HepG2 (cell line): ENCODE results near the gene WNK1. TPM values are rescaled to one million over a fixed set of nuclear protein-coding genes. Genes with fewer than 3 reads are reported as not detected.

Source experiments
- ATF1 ChIP-seq: IDR thresholded peaks from 2 replicates; pipeline ENCODE4 v1.6.1; 2016; ENCODE audit warnings: mild to moderate bottlenecking, control low read depth
- BORCS8-MEF2B ChIP-seq: sonication (generic); formaldehyde crosslinking; IDR thresholded peaks from 2 replicates; pipeline ENCODE4 v1.8.0; 2022; ENCODE audit warnings: mild to moderate bottlenecking, missing genetic modification reagents
- CHD4 ChIP-seq: fragments of 200-600 bp; sonication (generic); IDR thresholded peaks from 2 replicates; pipeline ENCODE4 v1.7.0; 2017; ENCODE audit warnings: mild to moderate bottlenecking, low read length, borderline replicate concordance
- FOSL1 ChIP-seq: sonication (generic); formaldehyde crosslinking; IDR thresholded peaks from 2 replicates; pipeline ENCODE4 v1.9.0; 2021; ENCODE audit warnings: missing genetic modification reagents, borderline replicate concordance
- FOXC1 ChIP-seq: sonication (generic); formaldehyde crosslinking; IDR thresholded peaks from 2 replicates; pipeline ENCODE4 v1.8.0; 2022; ENCODE audit warnings: mild to moderate bottlenecking, missing genetic modification reagents, borderline replicate concordance
- HCFC1 ChIP-seq: fragments of 150-350 bp; IDR thresholded peaks from 2 replicates; pipeline ENCODE4 v1.6.1; 2014; ENCODE audit warnings: low read depth, low read length
- HNRNPH1 ChIP-seq: fragments of 200-400 bp; formaldehyde crosslinking; optimal IDR thresholded peaks from 2 replicates; pipeline ENCODE3; 2017; ENCODE audit warnings: mild to moderate bottlenecking, low read depth, low read length
- MIER3 ChIP-seq: IDR thresholded peaks from 2 replicates; pipeline ENCODE4 v1.6.1; 2016; ENCODE audit warnings: missing compliant biosample characterization, borderline replicate concordance
- MXD4 ChIP-seq: IDR thresholded peaks from 2 replicates; pipeline ENCODE4 v1.6.1; 2016; ENCODE audit warnings: mild to moderate bottlenecking, missing biosample characterization, missing genetic modification reagents
- MYC ChIP-seq: sonication (generic); formaldehyde crosslinking; IDR thresholded peaks from 2 replicates; pipeline ENCODE4 v1.9.0; 2021; ENCODE audit warnings: missing genetic modification reagents, borderline replicate concordance
- MYNN ChIP-seq: sonication (generic); formaldehyde crosslinking; IDR thresholded peaks from 2 replicates; pipeline ENCODE4 v1.4.0; 2020; ENCODE audit warnings: mild to moderate bottlenecking, low read depth, missing genetic modification reagents
- NCOA5 ChIP-seq: sonication (generic); formaldehyde crosslinking; IDR thresholded peaks from 2 replicates; pipeline ENCODE4 v1.4.0; 2020; ENCODE audit warnings: missing genetic modification reagents
- NFKB2 ChIP-seq: sonication (generic); formaldehyde crosslinking; IDR thresholded peaks from 2 replicates; pipeline ENCODE4 v1.4.0; 2020; ENCODE audit warnings: missing genetic modification reagents, borderline replicate concordance
- PAF1 ChIP-seq: IDR thresholded peaks from 2 replicates; pipeline ENCODE4 v1.6.1; 2016; ENCODE audit warnings: missing genetic modification reagents, missing compliant biosample characterization
- SP1 ChIP-seq, 2 experiments: fragments of 450-650 bp in 1 of 2; sonication (generic) in 1 of 2; formaldehyde crosslinking in 1 of 2; IDR thresholded peaks; 2 replicates each; pipeline versions ENCODE4 v1.4.0 to v1.6.1; 2016 to 2020; ENCODE audit warnings: missing genetic modification reagents in 1 of 2
- TBX3 ChIP-seq: fragments of 450-650 bp; IDR thresholded peaks from 2 replicates; pipeline ENCODE4 v1.6.1; 2017; ENCODE audit warnings: antibody characterized with exemption, mild to moderate bottlenecking, inconsistent platforms, borderline replicate concordance
- ZFP62 ChIP-seq: sonication (generic); formaldehyde crosslinking; IDR thresholded peaks from 2 replicates; pipeline ENCODE4 v1.4.0; 2020; ENCODE audit warnings: missing genetic modification reagents
- ZNF12 ChIP-seq: sonication (generic); formaldehyde crosslinking; IDR thresholded peaks from 2 replicates; pipeline ENCODE4 v1.5.0; 2020; ENCODE audit warnings: missing genetic modification reagents
- ZNF326 ChIP-seq: sonication (generic); formaldehyde crosslinking; IDR thresholded peaks from 2 replicates; pipeline ENCODE4 v1.4.0; 2020; ENCODE audit warnings: missing genetic modification reagents, borderline replicate concordance
- ZNF451 ChIP-seq: sonication (generic); formaldehyde crosslinking; IDR thresholded peaks from 2 replicates; pipeline ENCODE4 v1.5.0; 2020; ENCODE audit warnings: mild to moderate bottlenecking, missing genetic modification reagents
- ZNF557 ChIP-seq: sonication (generic); formaldehyde crosslinking; IDR thresholded peaks from 2 replicates; pipeline ENCODE4 v1.4.0; 2020; ENCODE audit warnings: missing genetic modification reagents
- ZNF614 ChIP-seq: IDR thresholded peaks from 2 replicates; pipeline ENCODE4 v1.6.1; 2018; ENCODE audit warnings: missing biosample characterization, missing genetic modification reagents, inconsistent platforms, borderline replicate concordance
- ZNF616 ChIP-seq: sonication (generic); formaldehyde crosslinking; IDR thresholded peaks from 2 replicates; pipeline ENCODE4 v1.5.0; 2020; ENCODE audit warnings: low read depth, mild to moderate bottlenecking, missing genetic modification reagents
- ZSCAN30 ChIP-seq: sonication (generic); formaldehyde crosslinking; IDR thresholded peaks from 2 replicates; pipeline ENCODE4 v1.5.0; 2020; ENCODE audit warnings: mild to moderate bottlenecking, missing genetic modification reagents
- polyA plus RNA-seq, 8 experiments: library from polyadenylated mRNA; depleted of rRNA in 3 of 8; stranded (reverse) in 7 of 8; unstranded in 1 of 8; fragments of >200 nt; fragmentation: Illumina TruSeq in 4 of 8; extraction: Trizol in 4 of 8; gene quantifications; 2 replicates each; pipeline versions ENCODE4 v1.2.1 to v1.2.3, GENCODE V29; 2011 to 2016; ENCODE audit warnings: low read depth in 4 of 8, missing spikeins in 1 of 8, mixed read lengths in 1 of 8; ENCODE audit not compliant: insufficient read depth in 1 of 8
- total RNA-seq, 5 experiments: library from RNA; depleted of rRNA; stranded (reverse); fragments of >200 nt; fragmentation: Illumina TruSeq; extraction: Trizol; gene quantifications; 2 replicates each; pipeline ENCODE4 v1.2.3, GENCODE V29; 2016; ENCODE audit warnings: low read depth in 1 of 5
- TF ChIP-seq, protein P1 (sequence below): IDR thresholded peaks from 2 replicates; pipeline ENCODE4 v1.6.1; 2012; ENCODE audit warnings: low read length, improper control_type of control experiment
- TF ChIP-seq, protein P2 (sequence below): sonication (generic); formaldehyde crosslinking; IDR thresholded peaks from 2 replicates; pipeline ENCODE4 v1.4.0; 2020; ENCODE audit warnings: missing genetic modification reagents, mild to moderate bottlenecking, borderline replicate concordance

Gene WNK1
- total and polyA plus RNA-seq, 2 of the 13 experiments (the other 11 are each of a cell fraction or from before 2014, with no cell fraction given): 31.1 to 54.8 TPM

DNA sequence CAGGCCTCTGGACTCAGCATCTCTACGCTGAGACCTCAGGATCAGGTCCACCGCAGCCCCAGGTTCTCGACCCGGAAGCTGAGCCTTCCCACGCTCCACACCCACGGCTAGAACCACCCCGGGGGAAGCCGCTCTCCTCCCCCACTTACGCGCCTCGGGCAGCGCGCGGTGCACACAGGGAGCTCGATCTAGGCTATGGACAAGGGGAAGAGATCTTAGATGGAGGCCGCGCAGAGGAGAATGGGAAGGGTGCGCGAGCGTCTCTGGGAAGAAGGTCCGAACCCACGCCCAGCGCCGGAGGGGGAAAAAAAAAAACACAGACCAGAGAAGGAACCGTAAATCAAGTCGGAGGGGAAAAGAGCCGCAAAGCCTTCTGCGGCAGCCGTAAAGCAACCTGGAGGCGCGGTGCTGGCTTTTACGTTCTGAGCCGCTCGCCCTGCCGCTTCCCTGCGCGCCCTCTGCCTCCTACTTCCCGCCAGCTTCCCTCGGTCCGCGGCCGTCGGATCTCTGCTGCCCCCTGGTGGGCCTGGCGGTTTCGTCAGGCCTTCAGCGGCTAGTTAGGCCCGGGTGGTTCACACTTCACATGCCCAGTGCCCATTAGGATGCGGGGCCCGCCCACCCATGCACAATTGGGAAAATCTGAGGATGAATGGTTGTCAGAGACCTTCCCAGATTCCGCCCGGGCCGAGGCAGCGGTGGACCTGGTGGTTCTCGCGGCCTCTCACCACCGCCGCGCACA, 197.2 kb downstream of the WNK1 start, which contains the start of gene RAD52 (continued):
- TF ChIP-seq MXD4 (CRISPR knock-in tag) (peak; percentile 16; the same call in 1 of the 2 replicates), HNRNPH1 (no peak), FOXC1 (CRISPR knock-in tag) (no peak), FOSL1 (CRISPR knock-in tag) (no peak), MYNN (CRISPR knock-in tag) (no peak), ZNF326 (CRISPR knock-in tag) (no peak), NCOA5 (CRISPR knock-in tag) (no peak), PAF1 (CRISPR knock-in tag) (no peak), ZNF12 (peak; percentile 37; the same call in 1 of the 2 replicates), MIER3 (CRISPR knock-in tag) (peak; percentile 79; the same call in 1 of the 2 replicates), ZFP62 (CRISPR knock-in tag) (no peak), HCFC1 (no peak), ZNF616 (CRISPR knock-in tag) (no peak), SP1 (IDR thresholded peaks at IDR 0.05) (no peak), SP1 (CRISPR knock-in tag; IDR thresholded peaks at IDR 0.05) (no peak; the same call in 1 of the 2 replicates), NFKB2 (CRISPR knock-in tag) (no peak; the same call in 1 of the 2 replicates), ZNF614 (CRISPR knock-in tag) (peak; percentile 68), MYC (CRISPR knock-in tag) (peak; percentile 68; the same call in 1 of the 2 replicates), BORCS8-MEF2B (CRISPR knock-in tag) (no peak), CHD4 (no peak), ZNF451 (CRISPR knock-in tag) (no peak), ATF1 (CRISPR knock-in tag) (no peak), TBX3 (no peak), ZSCAN30 (CRISPR knock-in tag) (no peak), ZNF557 (CRISPR knock-in tag) (no peak)
- TF ChIP-seq, protein P1, sequence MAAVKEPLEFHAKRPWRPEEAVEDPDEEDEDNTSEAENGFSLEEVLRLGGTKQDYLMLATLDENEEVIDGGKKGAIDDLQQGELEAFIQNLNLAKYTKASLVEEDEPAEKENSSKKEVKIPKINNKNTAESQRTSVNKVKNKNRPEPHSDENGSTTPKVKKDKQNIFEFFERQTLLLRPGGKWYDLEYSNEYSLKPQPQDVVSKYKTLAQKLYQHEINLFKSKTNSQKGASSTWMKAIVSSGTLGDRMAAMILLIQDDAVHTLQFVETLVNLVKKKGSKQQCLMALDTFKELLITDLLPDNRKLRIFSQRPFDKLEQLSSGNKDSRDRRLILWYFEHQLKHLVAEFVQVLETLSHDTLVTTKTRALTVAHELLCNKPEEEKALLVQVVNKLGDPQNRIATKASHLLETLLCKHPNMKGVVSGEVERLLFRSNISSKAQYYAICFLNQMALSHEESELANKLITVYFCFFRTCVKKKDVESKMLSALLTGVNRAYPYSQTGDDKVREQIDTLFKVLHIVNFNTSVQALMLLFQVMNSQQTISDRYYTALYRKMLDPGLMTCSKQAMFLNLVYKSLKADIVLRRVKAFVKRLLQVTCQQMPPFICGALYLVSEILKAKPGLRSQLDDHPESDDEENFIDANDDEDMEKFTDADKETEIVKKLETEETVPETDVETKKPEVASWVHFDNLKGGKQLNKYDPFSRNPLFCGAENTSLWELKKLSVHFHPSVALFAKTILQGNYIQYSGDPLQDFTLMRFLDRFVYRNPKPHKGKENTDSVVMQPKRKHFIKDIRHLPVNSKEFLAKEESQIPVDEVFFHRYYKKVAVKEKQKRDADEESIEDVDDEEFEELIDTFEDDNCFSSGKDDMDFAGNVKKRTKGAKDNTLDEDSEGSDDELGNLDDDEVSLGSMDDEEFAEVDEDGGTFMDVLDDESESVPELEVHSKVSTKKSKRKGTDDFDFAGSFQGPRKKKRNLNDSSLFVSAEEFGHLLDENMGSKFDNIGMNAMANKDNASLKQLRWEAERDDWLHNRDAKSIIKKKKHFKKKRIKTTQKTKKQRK: no peak
- TF ChIP-seq, protein P2, sequence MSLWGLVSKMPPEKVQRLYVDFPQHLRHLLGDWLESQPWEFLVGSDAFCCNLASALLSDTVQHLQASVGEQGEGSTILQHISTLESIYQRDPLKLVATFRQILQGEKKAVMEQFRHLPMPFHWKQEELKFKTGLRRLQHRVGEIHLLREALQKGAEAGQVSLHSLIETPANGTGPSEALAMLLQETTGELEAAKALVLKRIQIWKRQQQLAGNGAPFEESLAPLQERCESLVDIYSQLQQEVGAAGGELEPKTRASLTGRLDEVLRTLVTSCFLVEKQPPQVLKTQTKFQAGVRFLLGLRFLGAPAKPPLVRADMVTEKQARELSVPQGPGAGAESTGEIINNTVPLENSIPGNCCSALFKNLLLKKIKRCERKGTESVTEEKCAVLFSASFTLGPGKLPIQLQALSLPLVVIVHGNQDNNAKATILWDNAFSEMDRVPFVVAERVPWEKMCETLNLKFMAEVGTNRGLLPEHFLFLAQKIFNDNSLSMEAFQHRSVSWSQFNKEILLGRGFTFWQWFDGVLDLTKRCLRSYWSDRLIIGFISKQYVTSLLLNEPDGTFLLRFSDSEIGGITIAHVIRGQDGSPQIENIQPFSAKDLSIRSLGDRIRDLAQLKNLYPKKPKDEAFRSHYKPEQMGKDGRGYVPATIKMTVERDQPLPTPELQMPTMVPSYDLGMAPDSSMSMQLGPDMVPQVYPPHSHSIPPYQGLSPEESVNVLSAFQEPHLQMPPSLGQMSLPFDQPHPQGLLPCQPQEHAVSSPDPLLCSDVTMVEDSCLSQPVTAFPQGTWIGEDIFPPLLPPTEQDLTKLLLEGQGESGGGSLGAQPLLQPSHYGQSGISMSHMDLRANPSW (CRISPR knock-in tag): peak; percentile 78; the same call in 1 of the 2 replicates
